Naive thymus-derived CD8-positive, alpha-beta T cell (primary cell): ENCODE measurements around the gene SKI. TPM values are rescaled to one million over a fixed set of nuclear protein-coding genes. Genes with fewer than 3 reads are reported as not detected.

Experiments
- ATAC-seq, 2 donors: fragments of 150-1000 bp; cut with Tn5 transposase in 1 of 2; sonication (Bioruptor Pico), chemical (Tn5 transposase) in 1 of 2; 1 replicate in 1 of 2; 2 replicates in 1 of 2; pipeline ENCODE4 v1.10.0; 2021; ENCODE audit warnings: mild to moderate bottlenecking in 2 of 2, moderate library complexity in 2 of 2
- POLR2A ChIA-PET: fragments of 350-600 bp; sonication (Branson Sonifier 250); formaldehyde crosslinking; loops from one replicate; lab custom pipeline; 2021; ENCODE audit warnings: antibody characterized with exemption; lab: Charles Lee
- DNase-seq, 10 donors: peaks; one replicate each; pipeline versions ENCODE4 v3.0.0 to v3.0.0-alpha.2; 2020 to 2022
- H3K27ac Mint-ChIP-seq, 10 donors: one replicate each; pipeline ENCODE4 v1.8.0; 2020 to 2022; ENCODE audit warnings: mild to moderate bottlenecking in 10 of 10, mixed read lengths in 10 of 10, moderate library complexity in 4 of 10, inconsistent platforms in 1 of 10
- H3K27me3 Mint-ChIP-seq, 5 donors: one replicate each; pipeline ENCODE4 v1.8.0; 2021 to 2022; ENCODE audit warnings: mixed read lengths in 5 of 5
- H3K36me3 Mint-ChIP-seq, 3 donors: one replicate each; pipeline ENCODE4 v1.8.0; 2020 to 2022; ENCODE audit warnings: mixed read lengths in 3 of 3, mild to moderate bottlenecking in 2 of 3, inconsistent platforms in 1 of 3
- H3K4me1 Mint-ChIP-seq, 4 donors: one replicate each; pipeline ENCODE4 v1.8.0; 2021 to 2022; ENCODE audit warnings: mixed read lengths in 4 of 4
- H3K4me3 Mint-ChIP-seq, 10 donors: one replicate each; pipeline ENCODE4 v1.8.0; 2020 to 2022; ENCODE audit warnings: mild to moderate bottlenecking in 10 of 10, mixed read lengths in 10 of 10, moderate library complexity in 6 of 10, inconsistent platforms in 1 of 10
- H3K9me3 Mint-ChIP-seq, 9 donors: one replicate each; pipeline ENCODE4 v1.8.0; 2020 to 2022; ENCODE audit warnings: mixed read lengths in 9 of 9, mild to moderate bottlenecking in 3 of 9, inconsistent platforms in 1 of 9, moderate library complexity in 1 of 9
- polyA plus RNA-seq, 3 donors: library from polyadenylated mRNA; unstranded; fragments of 300-500 nt; fragmentation: Illumina TruSeq; gene quantifications; one replicate each; pipeline ENCODE4 v1.2.3, GENCODE V29; 2021
- total RNA-seq, 8 experiments: library from RNA in 2 of 8; stranded (reverse) in 2 of 8; gene quantifications; one replicate each; pipeline ENCODE4 v1.2.3 and lab custom pipeline; 2021 to 2026

Gene SKI
- total and polyA plus RNA-seq, 5 experiments from 2014 or later: 0.30 to 105 (median 0.80) TPM

GRCh38 chr1:2213576-2214505 is 14.3 kb upstream of the SKI start:
- ATAC-seq (no peak), DNase-seq (no peak)
- POLR2A ChIA-PET: interaction anchor here (24.5 kb wide), 1 partner anchor 16 kb away, joined by 303 read pairs; the partner anchor contains the start of gene SKI
- peak overlapping the region in 2 of 10 donors; percentile 26 to 55 for H3K4me3 Mint-ChIP-seq
- H3K27ac Mint-ChIP-seq: peak overlapping the region in 1 of 10 donors; percentile 32
- peaks cover 0 to under 1% (median 0%) of the 10 kb centered on the region in 9 donors for H3K9me3 Mint-ChIP-seq
- H3K27me3 Mint-ChIP-seq: no peaks in the 10 kb centered on the region
- peaks cover 0 to 6% (median 2%) of the 10 kb centered on the region in 4 donors for H3K4me1 Mint-ChIP-seq
- no peaks in the 10 kb centered on the region for H3K36me3 Mint-ChIP-seq

- Mint-ChIP-seq H3K27ac (no peak overlapping the region), H3K9me3 (peaks cover 0 to 5% (median 0%) of the 10 kb centered on the region in 9 donors), H3K27me3 (no peaks in the 10 kb centered on the region), H3K36me3 (no peaks in the 10 kb centered on the region), H3K4me1 (peaks cover 0 to 6% (median 2%) of the 10 kb centered on the region in 4 donors), H3K4me3 (no peak overlapping the region)
- DNase-seq (no peak), ATAC-seq (no peak)
- POLR2A ChIA-PET: interaction anchor here (24.5 kb wide), 1 partner anchor 15 kb away, joined by 303 read pairs; the partner anchor contains the start of gene SKI
Observed at GRCh38 chr1:2214541-2215241, 13.4 kb upstream of the SKI start.

GRCh38 chr1:2215329-2215728 is 12.8 kb upstream of the SKI start:
- no peaks in the 10 kb centered on the region for H3K27me3 Mint-ChIP-seq
- H3K4me3 Mint-ChIP-seq: no peak overlapping the region
- ATAC-seq: no peak
- peaks cover 0 to 6% (median 2%) of the 10 kb centered on the region in 4 donors for H3K4me1 Mint-ChIP-seq
- no peaks in the 10 kb centered on the region for H3K36me3 Mint-ChIP-seq
- POLR2A ChIA-PET: interaction anchor here (1.5 kb wide), 1 partner anchor 9 kb away, joined by 3 read pairs; no protein-coding TSS in a partner anchor
- no peak for DNase-seq
- peaks cover 0 to 5% (median 0%) of the 10 kb centered on the region in 9 donors for H3K9me3 Mint-ChIP-seq
- H3K27ac Mint-ChIP-seq: no peak overlapping the region

DNA sequence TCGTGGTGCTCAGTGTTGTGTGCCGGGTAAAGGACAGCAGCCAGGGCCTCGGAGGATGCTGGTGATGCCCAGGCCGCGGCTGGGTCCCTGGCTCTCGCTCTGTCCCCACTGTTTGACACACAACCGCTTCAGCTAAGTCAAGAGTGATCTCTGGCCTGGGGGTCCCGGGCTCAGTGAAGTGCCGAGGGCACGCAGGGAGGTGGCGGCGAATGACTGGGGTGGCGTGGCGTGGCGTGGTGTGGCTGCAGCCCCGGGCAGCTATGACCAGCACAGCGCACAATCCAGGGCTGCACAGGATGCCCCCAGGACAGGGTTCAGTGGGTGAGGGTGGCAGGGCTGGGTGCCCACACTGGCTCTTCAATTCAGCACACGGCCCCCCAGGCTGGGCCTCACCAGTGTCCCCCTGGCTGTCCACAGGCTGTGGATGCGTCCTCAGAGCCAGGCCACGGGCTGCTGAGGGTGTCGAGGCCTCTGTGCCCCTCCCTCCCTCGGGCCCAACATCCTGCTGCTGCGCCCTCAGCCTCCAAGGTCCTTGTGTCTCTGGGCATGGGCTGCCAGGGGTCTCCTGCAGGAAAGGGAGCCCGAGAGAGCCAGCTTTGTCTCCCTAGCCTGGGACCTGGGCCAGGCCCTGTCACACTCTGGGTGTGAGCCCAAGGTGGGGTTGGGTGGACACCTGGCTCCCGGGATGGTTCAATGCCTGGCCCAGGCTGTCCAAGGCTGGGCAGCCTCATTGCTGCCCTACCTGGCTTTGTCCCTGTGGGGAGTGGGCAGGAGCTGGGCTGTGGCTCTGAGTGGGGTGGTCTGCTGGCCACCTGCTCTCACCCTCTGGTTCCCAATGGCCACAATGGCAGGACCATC is 12.0 kb upstream of the SKI start:
- Mint-ChIP-seq H3K4me1 (peaks cover 0 to 6% (median 2%) of the 10 kb centered on the region in 4 donors), H3K27ac (no peak overlapping the region), H3K4me3 (no peak overlapping the region), H3K36me3 (no peaks in the 10 kb centered on the region), H3K9me3 (peaks cover 0 to 5% (median 0%) of the 10 kb centered on the region in 9 donors), H3K27me3 (no peaks in the 10 kb centered on the region)
- ATAC-seq (no peak), DNase-seq (no peak)
- POLR2A ChIA-PET: interaction anchor here (1.2 to 1.5 kb wide), 2 partner anchors 9 to 13 kb away, joined by 3 read pairs; no protein-coding TSS in a partner anchor

- H3K36me3 Mint-ChIP-seq: no peaks in the 10 kb centered on the region
- POLR2A ChIA-PET: interaction anchor here (1.1 to 1.5 kb wide), 3 partner anchors 8 to 97 kb away, joined by 3 read pairs; no protein-coding TSS in a partner anchor
- DNase-seq (no peak), ATAC-seq (no peak)
- no peak overlapping the region for H3K4me3 Mint-ChIP-seq
- H3K9me3 Mint-ChIP-seq: peaks cover 0 to 5% (median 0%) of the 10 kb centered on the region in 9 donors
- peaks cover 0 to 6% (median 2%) of the 10 kb centered on the region in 4 donors for H3K4me1 Mint-ChIP-seq
- H3K27ac Mint-ChIP-seq: no peak overlapping the region
- no peaks in the 10 kb centered on the region for H3K27me3 Mint-ChIP-seq
Observed at GRCh38 chr1:2216767-2217058, 11.4 kb upstream of the SKI start.

DNA sequence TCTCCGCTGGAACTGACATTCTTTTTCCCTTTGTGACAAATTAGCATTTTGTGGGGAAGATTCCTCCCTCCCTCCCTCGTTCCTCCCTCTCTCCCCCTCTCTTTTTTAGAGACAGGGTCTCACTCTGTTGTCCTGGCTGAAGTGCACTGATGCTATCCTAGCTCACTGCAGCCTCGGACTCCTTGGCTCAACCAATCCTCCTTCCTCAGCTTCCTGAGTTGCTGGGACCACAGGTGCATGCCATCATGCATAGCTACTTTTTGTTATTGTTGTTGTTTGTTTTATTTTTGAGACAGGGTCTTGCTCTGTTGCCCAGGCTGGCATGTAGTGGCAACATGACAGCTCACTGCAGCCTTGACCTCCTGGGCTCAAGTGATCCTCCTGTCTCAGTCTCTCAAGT is 6.8 kb upstream of the SKI start:
- H3K4me1 Mint-ChIP-seq: peaks cover 2 to 9% (median 3%) of the 10 kb centered on the region in 4 donors
- H3K36me3 Mint-ChIP-seq: no peaks in the 10 kb centered on the region
- no peaks in the 10 kb centered on the region for H3K27me3 Mint-ChIP-seq
- peaks cover 0 to 5% (median 0%) of the 10 kb centered on the region in 9 donors for H3K9me3 Mint-ChIP-seq
- ATAC-seq (no peak), DNase-seq (no peak)
- peak overlapping the region in 3 of 10 donors; percentile 11 to 71 (median 61) for H3K27ac Mint-ChIP-seq
- POLR2A ChIA-PET: no interaction called here
- H3K4me3 Mint-ChIP-seq: no peak overlapping the region

DNA sequence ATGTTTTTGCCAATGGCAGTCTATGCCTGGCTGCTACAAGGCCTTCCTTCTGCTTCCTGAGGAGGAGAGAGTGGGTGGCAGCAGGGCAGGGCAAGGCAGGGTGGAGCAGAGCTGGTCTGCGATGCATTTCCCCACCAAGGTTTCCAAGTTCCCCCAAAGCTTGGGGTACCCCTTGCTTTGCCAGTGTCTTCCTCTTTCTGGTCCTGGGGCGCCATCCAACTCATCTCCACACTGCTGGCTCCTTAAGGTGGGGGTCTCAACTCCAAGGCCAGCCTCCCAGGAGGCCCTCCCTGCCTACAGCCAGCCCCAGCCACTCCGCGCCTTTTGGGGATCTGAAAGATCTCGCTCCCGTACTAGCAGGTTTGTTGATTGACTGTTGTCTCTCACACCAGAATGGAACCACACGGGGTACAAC is 3.9 kb upstream of the SKI start:
- POLR2A ChIA-PET: interaction anchor here (0.9 to 20.9 kb wide), 3 partner anchors 8 to 27 kb away, joined by 3 to 388 read pairs (median 303); partner anchors contain the start of gene FAAP20
- Mint-ChIP-seq H3K4me3 (no peak overlapping the region), H3K27me3 (no peaks in the 10 kb centered on the region), H3K27ac (peak overlapping the region in 2 of 10 donors; percentile 20 to 37), H3K4me1 (peaks cover 2 to 13% (median 6%) of the 10 kb centered on the region in 4 donors), H3K9me3 (peaks cover 0 to 1% (median 0%) of the 10 kb centered on the region in 9 donors), H3K36me3 (no peaks in the 10 kb centered on the region)
- no peak for ATAC-seq
- DNase-seq: no peak

DNA sequence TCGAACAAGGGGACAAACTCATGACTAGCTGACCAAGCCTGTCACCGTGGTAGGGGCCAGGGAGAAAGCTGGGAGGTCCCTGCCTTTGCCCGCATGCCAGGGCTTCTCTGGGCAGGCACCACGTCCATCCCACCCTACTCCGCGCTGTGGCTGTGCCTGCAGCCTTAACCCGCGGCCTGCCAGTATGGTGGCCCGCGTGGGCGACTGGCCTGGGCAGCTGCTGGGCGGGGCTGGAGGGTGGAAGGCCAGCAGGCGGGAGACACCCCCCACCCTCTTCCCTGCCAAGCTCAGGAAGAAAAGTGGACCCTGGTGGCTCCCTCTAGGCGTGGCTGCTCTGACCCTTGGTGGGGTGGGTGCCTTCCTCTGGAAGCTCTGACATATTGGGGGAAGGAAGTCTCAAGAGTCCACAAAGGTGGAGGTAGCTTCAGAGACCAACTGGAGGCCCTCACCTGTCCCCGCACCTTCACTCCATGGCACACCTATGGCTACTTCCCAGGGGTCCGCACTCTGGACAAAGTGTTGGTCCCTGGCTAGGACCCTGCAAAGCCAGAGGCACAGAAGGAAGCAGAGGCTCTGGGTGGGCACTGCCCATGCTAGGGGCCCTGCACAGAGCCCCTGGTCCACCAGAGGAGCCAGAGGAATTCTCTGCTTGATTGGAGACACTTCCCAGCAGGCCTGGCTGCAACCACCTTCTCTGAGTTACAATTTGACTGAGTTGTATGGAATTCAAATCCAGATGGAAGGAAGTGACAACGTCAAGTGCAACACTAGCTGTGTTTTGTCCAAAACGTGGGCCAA is 3.3 kb upstream of the SKI start:
- POLR2A ChIA-PET: interaction anchor here (0.7 to 20.9 kb wide), 5 partner anchors 9 to 197 kb away, joined by 3 to 388 read pairs (median 3); partner anchors contain the start of gene FAAP20
- Mint-ChIP-seq H3K4me3 (peak overlapping the region in 1 of 10 donors; percentile 38), H3K27me3 (no peaks in the 10 kb centered on the region), H3K4me1 (peaks cover 2 to 16% (median 6%) of the 10 kb centered on the region in 4 donors), H3K9me3 (no peaks in the 10 kb centered on the region), H3K27ac (peak overlapping the region in 4 of 10 donors; percentile 20 to 75 (median 65)), H3K36me3 (no peaks in the 10 kb centered on the region)
- ATAC-seq: no peak
- no peak for DNase-seq

GRCh38 chr1:2226525-2227345 is 1.4 kb upstream of the SKI start:
- ATAC-seq: no peak
- POLR2A ChIA-PET: interaction anchor here (0.9 to 20.9 kb wide), 8 partner anchors 11 to 94 kb away, joined by 3 to 388 read pairs (median 34); partner anchors contain the start of gene FAAP20
- H3K4me1 Mint-ChIP-seq: peaks cover 15 to 31% (median 18%) of the 10 kb centered on the region in 4 donors
- H3K4me3 Mint-ChIP-seq: peak overlapping the region; percentile 19 to 89 (median 83)
- DNase-seq: peak in 1 of 10 donors; percentile 11
- H3K27ac Mint-ChIP-seq: peak overlapping the region; percentile 54 to 96 (median 88)
- H3K36me3 Mint-ChIP-seq: peaks cover 0 to 6% (median 0%) of the 10 kb centered on the region in 3 donors
- H3K27me3 Mint-ChIP-seq: no peaks in the 10 kb centered on the region
- H3K9me3 Mint-ChIP-seq: no peaks in the 10 kb centered on the region
